ENCODE results near the gene C2CD4A. TPM values are rescaled to one million over a fixed set of nuclear protein-coding genes. Genes with fewer than 3 reads are reported as not detected.
A peak's percentile ranks its signal among the peaks of the same experiment; 100 is the strongest.

The C2CD4A gene
- total RNA-seq, 1 donor from 2014 or later = not detected

DNA sequence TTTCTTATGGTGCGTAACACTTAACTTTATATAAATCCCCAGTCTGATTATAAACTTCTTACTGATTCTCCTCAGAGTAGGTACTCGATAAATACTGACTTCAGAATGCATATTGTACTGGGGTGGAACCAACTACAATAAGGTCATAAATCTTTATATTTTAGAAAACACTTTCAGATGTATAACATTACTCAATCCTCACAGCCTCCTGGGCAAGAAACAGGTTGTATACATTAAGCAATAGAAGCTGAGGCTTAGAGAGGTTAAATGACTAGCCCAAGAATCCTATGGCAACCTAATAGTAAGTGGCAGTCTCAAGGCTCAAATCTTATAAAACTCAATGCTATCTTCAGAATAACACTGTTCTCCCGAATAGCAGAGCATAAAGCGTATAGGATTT is 15.6 kb upstream of the C2CD4A start:
- Mint-ChIP-seq H3K36me3 (ENCODE audit: low read depth) (peaks cover 9% of the 10 kb centered on the region), H3K4me1 (ENCODE audit: low read depth) (peaks cover 22% of the 10 kb centered on the region), H3K27ac (no peak overlapping the region), H3K27me3 (ENCODE audit: low read depth) (no peaks in the 10 kb centered on the region), H3K4me3 (ENCODE audit: low read depth) (no peak overlapping the region), H3K9me3 (peaks cover 6% of the 10 kb centered on the region)
- intact Hi-C loops (cut with micrococcal nuclease) = no loop called here
- no peak for DNase-seq (ENCODE audit: low spot score)

GRCh38 chr15:62052713-62053112 is 14.1 kb upstream of the C2CD4A start:
- H3K4me1 Mint-ChIP-seq (ENCODE audit: low read depth) = peaks cover 19% of the 10 kb centered on the region
- peaks cover 6% of the 10 kb centered on the region for H3K9me3 Mint-ChIP-seq
- no peak overlapping the region for H3K4me3 Mint-ChIP-seq (ENCODE audit: low read depth)
- no peak overlapping the region for H3K27ac Mint-ChIP-seq
- H3K36me3 Mint-ChIP-seq (ENCODE audit: low read depth) = peaks cover 9% of the 10 kb centered on the region
- intact Hi-C loops (cut with micrococcal nuclease) = no loop called here
- no peak for DNase-seq (ENCODE audit: low spot score)
- H3K27me3 Mint-ChIP-seq (ENCODE audit: low read depth) = no peaks in the 10 kb centered on the region

- no peak for DNase-seq (ENCODE audit: low spot score)
- Mint-ChIP-seq H3K4me1 (ENCODE audit: low read depth) (peaks cover 25% of the 10 kb centered on the region), H3K27me3 (ENCODE audit: low read depth) (no peaks in the 10 kb centered on the region), H3K9me3 (peaks cover 6% of the 10 kb centered on the region), H3K4me3 (ENCODE audit: low read depth) (no peak overlapping the region), H3K27ac (no peak overlapping the region), H3K36me3 (ENCODE audit: low read depth) (peaks cover 9% of the 10 kb centered on the region)
- intact Hi-C loops (cut with micrococcal nuclease) = no loop called here
These were observed 13.2 kb upstream of the C2CD4A start for GRCh38 chr15:62053439-62054085.

- Mint-ChIP-seq H3K27ac (no peak overlapping the region), H3K4me1 (ENCODE audit: low read depth) (peaks cover 28% of the 10 kb centered on the region), H3K27me3 (ENCODE audit: low read depth) (no peaks in the 10 kb centered on the region), H3K4me3 (ENCODE audit: low read depth) (no peak overlapping the region), H3K36me3 (ENCODE audit: low read depth) (peaks cover 2% of the 10 kb centered on the region), H3K9me3 (peaks cover 2% of the 10 kb centered on the region)
- no peak for DNase-seq (ENCODE audit: low spot score)
- intact Hi-C loops (cut with micrococcal nuclease) = no loop called here
These were observed 11.8 kb upstream of the C2CD4A start for GRCh38 chr15:62054979-62055378.

- H3K4me3 Mint-ChIP-seq (ENCODE audit: low read depth) = no peak overlapping the region
- intact Hi-C loops (cut with micrococcal nuclease) = no loop called here
- no peak for DNase-seq (ENCODE audit: low spot score)
- H3K27me3 Mint-ChIP-seq (ENCODE audit: low read depth) = peaks cover 6% of the 10 kb centered on the region
- no peaks in the 10 kb centered on the region for H3K36me3 Mint-ChIP-seq (ENCODE audit: low read depth)
- H3K4me1 Mint-ChIP-seq (ENCODE audit: low read depth) = peaks cover 37% of the 10 kb centered on the region
- no peaks in the 10 kb centered on the region for H3K9me3 Mint-ChIP-seq
- no peak overlapping the region for H3K27ac Mint-ChIP-seq
These were observed 9.3 kb upstream of the C2CD4A start for GRCh38 chr15:62057341-62057980.

DNA sequence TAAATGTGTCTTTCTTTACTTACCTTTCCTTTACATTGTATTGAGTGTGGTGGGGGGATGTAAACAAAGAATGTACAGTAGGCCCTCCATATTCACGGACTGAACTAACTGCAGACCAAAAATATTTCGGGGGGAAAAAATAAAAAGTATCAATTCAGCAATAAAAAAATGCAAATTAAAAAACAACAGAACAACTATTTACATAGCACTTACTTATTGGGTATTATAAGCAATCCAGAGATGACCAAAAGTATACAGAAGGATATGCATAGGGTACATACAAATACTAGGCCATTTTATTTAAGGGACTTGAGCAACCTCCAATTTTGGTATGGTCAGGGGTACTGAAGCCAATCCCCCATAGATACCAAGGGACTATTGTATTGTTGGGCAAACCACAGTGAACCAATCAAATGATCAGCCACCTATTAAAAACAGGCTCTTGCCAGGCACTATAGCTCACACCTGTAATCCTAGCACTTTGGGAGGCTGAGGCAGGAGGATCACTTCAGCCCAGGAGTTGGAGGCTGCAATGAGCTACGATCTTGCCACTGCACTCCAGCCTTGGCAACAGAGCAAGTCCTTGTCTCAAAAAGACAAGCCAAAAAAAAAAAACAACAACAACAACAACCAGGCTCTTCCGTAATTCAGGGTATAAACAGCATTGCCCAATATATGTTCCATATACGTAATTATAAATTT is 8.3 kb upstream of the C2CD4A start:
- Mint-ChIP-seq H3K4me1 (ENCODE audit: low read depth) (peaks cover 31% of the 10 kb centered on the region), H3K4me3 (ENCODE audit: low read depth) (peak overlapping the region; percentile 51)
- intact Hi-C loops (cut with micrococcal nuclease) = no loop called here

GRCh38 chr15:62059108-62059815 is 7.5 kb upstream of the C2CD4A start:
- intact Hi-C loops (cut with micrococcal nuclease) = no loop called here

More for the DNA sequence above, 8.3 kb upstream of the C2CD4A start:
- Mint-ChIP-seq H3K27me3 (ENCODE audit: low read depth) (peaks cover 14% of the 10 kb centered on the region), H3K9me3 (no peaks in the 10 kb centered on the region), H3K36me3 (ENCODE audit: low read depth) (no peaks in the 10 kb centered on the region), H3K27ac (no peak overlapping the region)
- DNase-seq (ENCODE audit: low spot score) = no peak

DNA sequence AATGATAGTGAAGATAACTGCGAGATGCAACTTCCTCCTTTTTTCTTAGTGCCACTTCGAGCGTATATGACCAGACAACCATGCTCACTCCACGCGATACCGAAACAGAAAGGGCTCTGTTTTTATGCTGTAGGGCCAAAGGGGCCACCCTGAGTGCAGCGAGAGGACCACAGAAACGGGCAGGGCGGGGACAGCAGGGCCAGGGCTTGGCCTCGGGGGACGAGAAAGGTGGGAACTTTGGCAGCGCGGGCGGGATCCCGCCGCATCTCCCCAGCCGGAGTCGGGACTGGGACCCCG is 7.0 kb upstream of the C2CD4A start:
- H3K27me3 Mint-ChIP-seq (ENCODE audit: low read depth) = peaks cover 20% of the 10 kb centered on the region
- intact Hi-C loops (cut with micrococcal nuclease) = loop anchor here (1.0 kb wide), 1 partner anchor 13 kb away; no protein-coding TSS in a partner anchor
- H3K27ac Mint-ChIP-seq = peak overlapping the region; percentile 96
- peaks cover 22% of the 10 kb centered on the region for H3K4me1 Mint-ChIP-seq (ENCODE audit: low read depth)
- DNase-seq (ENCODE audit: low spot score) = peak; percentile 76
- H3K36me3 Mint-ChIP-seq (ENCODE audit: low read depth) = no peaks in the 10 kb centered on the region
- peak overlapping the region; percentile 92 for H3K4me3 Mint-ChIP-seq (ENCODE audit: low read depth)
- H3K9me3 Mint-ChIP-seq = no peaks in the 10 kb centered on the region

More at GRCh38 chr15:62059108-62059815, 7.5 kb upstream of the C2CD4A start:
- DNase-seq (ENCODE audit: low spot score) = no peak
- H3K27ac Mint-ChIP-seq = peak overlapping the region; percentile 96
- no peaks in the 10 kb centered on the region for H3K36me3 Mint-ChIP-seq (ENCODE audit: low read depth)
- H3K4me1 Mint-ChIP-seq (ENCODE audit: low read depth) = peaks cover 26% of the 10 kb centered on the region
- peak overlapping the region; percentile 92 for H3K4me3 Mint-ChIP-seq (ENCODE audit: low read depth)
- H3K27me3 Mint-ChIP-seq (ENCODE audit: low read depth) = peaks cover 19% of the 10 kb centered on the region
- no peaks in the 10 kb centered on the region for H3K9me3 Mint-ChIP-seq

GRCh38 chr15:62060113-62060895 is 6.5 kb upstream of the C2CD4A start, which contains the start of gene VPS13C:
TSS of gene VPS13C (minus strand) at chr15:62060447. CDS start at chr15:62060374, 73 bp downstream.
- no peaks in the 10 kb centered on the region for H3K9me3 Mint-ChIP-seq

DNA sequence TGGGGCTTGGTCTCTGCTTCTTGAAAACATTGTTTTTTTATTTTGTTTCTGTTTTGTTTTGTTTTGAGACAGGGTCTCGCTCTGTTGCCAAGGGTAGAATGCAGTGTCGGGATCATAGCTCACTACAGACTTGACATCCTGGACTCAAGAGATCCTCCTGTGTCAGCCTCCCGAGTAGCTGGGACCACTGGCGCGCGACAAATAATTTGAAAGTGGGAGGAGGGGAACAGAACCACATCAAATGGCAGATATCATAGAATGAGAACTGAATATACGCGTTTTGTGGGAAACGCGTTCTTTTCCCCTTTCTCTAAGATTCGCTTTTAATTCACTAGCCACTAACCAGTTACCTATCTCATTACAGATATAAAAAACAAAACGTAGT is 5.9 kb upstream of the C2CD4A start:
- Mint-ChIP-seq H3K4me3 (ENCODE audit: low read depth) (peak overlapping the region; percentile 92), H3K27ac (peak overlapping the region; percentile 76), H3K4me1 (ENCODE audit: low read depth) (peaks cover 22% of the 10 kb centered on the region), H3K27me3 (ENCODE audit: low read depth) (peaks cover 31% of the 10 kb centered on the region), H3K36me3 (ENCODE audit: low read depth) (no peaks in the 10 kb centered on the region), H3K9me3 (no peaks in the 10 kb centered on the region)
- intact Hi-C loops (cut with micrococcal nuclease) = loop anchor here (1.0 kb wide), 1 partner anchor 15 kb away; no protein-coding TSS in a partner anchor
- no peak for DNase-seq (ENCODE audit: low spot score)

More at GRCh38 chr15:62060113-62060895, 6.5 kb upstream of the C2CD4A start, which contains the start of gene VPS13C:
- Mint-ChIP-seq H3K36me3 (ENCODE audit: low read depth) (no peaks in the 10 kb centered on the region), H3K27me3 (ENCODE audit: low read depth) (peaks cover 26% of the 10 kb centered on the region), H3K27ac (peak within 1 kb of the TSS; percentile 96), H3K4me1 (ENCODE audit: low read depth) (peaks cover 22% of the 10 kb centered on the region), H3K4me3 (ENCODE audit: low read depth) (peak within 1 kb of the TSS; percentile 92)
- intact Hi-C loops (cut with micrococcal nuclease) = loop anchor here (1.0 kb wide), 1 partner anchor 14 kb away; no protein-coding TSS in a partner anchor
- peak; percentile 91 for DNase-seq (ENCODE audit: low spot score)

GRCh38 chr15:62063825-62064635 is 2.7 kb upstream of the C2CD4A start:
- Mint-ChIP-seq H3K36me3 (ENCODE audit: low read depth) (no peaks in the 10 kb centered on the region), H3K4me1 (ENCODE audit: low read depth) (peaks cover 29% of the 10 kb centered on the region), H3K27me3 (ENCODE audit: low read depth) (peaks cover 52% of the 10 kb centered on the region), H3K27ac (no peak overlapping the region), H3K4me3 (ENCODE audit: low read depth) (no peak overlapping the region), H3K9me3 (no peaks in the 10 kb centered on the region)
- intact Hi-C loops (cut with micrococcal nuclease) = no loop called here
- no peak for DNase-seq (ENCODE audit: low spot score)

Measured in activated T-helper 2 cell treated with anti-CD3 and anti-CD28 coated beads, Interferon-gamma antibody, Interleukin-2, Interleukin-4, amounts not matched to agents 10 μg/mL and 5 μg/mL and 100 μg/mL, durations not matched to agents 14 hours and 24 hours and 36 hours (primary cell).